GM12878 (cell line): Measurements from ENCODE around the gene CELSR3. TPM values are rescaled to one million over a fixed set of nuclear protein-coding genes. Genes with fewer than 3 reads are reported as not detected.

Experiments used
- ATAC-seq: fragments of 200-7000 bp; cut with Tn5 transposase; 3 replicates; pipeline ENCODE4 v1.9.1; 2020; ENCODE audit warnings: mild to moderate bottlenecking, moderate library complexity
- BruUV-seq: library from RNA; stranded (reverse); fragments of 400-500 nt; replicated peaks from 2 replicates; lab custom pipeline; 2021; lab: Mats Ljungman, UMichigan
- CTCF ChIA-PET: fragments of 300-600 bp; sonication (Branson Sonifier 250); formaldehyde crosslinking; extraction: SDS; loops from one replicate; lab custom pipeline; 2021; ENCODE audit warnings: inconsistent platforms; lab: Yijun Ruan, JAX
- POLR2A ChIA-PET: fragments of 350-600 bp; formaldehyde crosslinking; extraction: SDS; loops from one replicate; lab custom pipeline; 2021; ENCODE audit warnings: inconsistent platforms; lab: Charles Lee
- RAD21 ChIA-PET: fragments of 300-600 bp; sonication (Branson Sonifier 250); formaldehyde crosslinking; loops from one replicate; lab custom pipeline; 2023; ENCODE audit warnings: antibody characterized with exemption; ENCODE audit not compliant: unreplicated experiment; lab: Charles Lee
- SMC1A ChIA-PET: fragments of 300-600 bp; sonication (Branson Sonifier 250); formaldehyde crosslinking; loops from one replicate; lab custom pipeline; 2023; ENCODE audit not compliant: unreplicated experiment, uncharacterized antibody; lab: Charles Lee
- DNase-seq: peaks from one replicate; pipeline ENCODE4 v3.0.0-alpha.2; 2011; ENCODE audit warnings: low read depth, low spot score
- FAIRE-seq: peaks from 3 replicates; lab custom pipeline; 2011; peaks lifted over from hg19 to GRCh38; lab: Jason Lieb, UNC
- H2AFZ ChIP-seq: 2 replicates; pipeline ENCODE4 v1.6.0; 2011; ENCODE audit warnings: low read depth, low read length, control low read depth; ENCODE audit not compliant: control insufficient read depth
- H3K27ac ChIP-seq: 2 replicates; pipeline ENCODE4 v1.5.1; 2011; ENCODE audit warnings: control low read depth; ENCODE audit not compliant: control insufficient read depth, insufficient read depth
- H3K27me3 ChIP-seq, 2 experiments: replicated peaks in 1 of 2; 2 replicates each; pipeline versions ENCODE4 v1.6.0 to v1.6.1; 2011; ENCODE audit warnings: low read length in 1 of 2; ENCODE audit not compliant: control insufficient read depth in 2 of 2, insufficient read depth in 2 of 2
- H3K36me3 ChIP-seq, 2 experiments: 2 replicates each; pipeline ENCODE4 v1.5.1; 2011; ENCODE audit warnings: low read length in 1 of 2; ENCODE audit not compliant: control insufficient read depth in 2 of 2, insufficient read depth in 2 of 2
- H3K4me1 ChIP-seq: 2 replicates; pipeline ENCODE4 v1.6.1; 2011; ENCODE audit warnings: mild to moderate bottlenecking, low read length, moderate library complexity, mixed read lengths; ENCODE audit not compliant: control insufficient read depth, insufficient read depth
- H3K4me2 ChIP-seq: 2 replicates; pipeline ENCODE4 v1.6.0; 2011; ENCODE audit warnings: control low read depth; ENCODE audit not compliant: control insufficient read depth, insufficient read depth
- H3K4me3 ChIP-seq: fragments of 200-600 bp; sonication (generic); 2 replicates; pipeline ENCODE4 v1.5.1; 2016
- H3K79me2 ChIP-seq: 2 replicates; pipeline ENCODE4 v1.6.0; 2011; ENCODE audit warnings: low read length; ENCODE audit not compliant: control insufficient read depth, insufficient read depth
- H3K9ac ChIP-seq: 2 replicates; pipeline ENCODE4 v1.8.0; 2011; ENCODE audit warnings: low read length, control low read depth, mixed read lengths; ENCODE audit not compliant: control insufficient read depth, insufficient read depth
- H3K9me3 ChIP-seq: replicated peaks from 3 replicates; pipeline ENCODE4 v1.5.1; 2011; ENCODE audit warnings: mild to moderate bottlenecking, low read length; ENCODE audit not compliant: control insufficient read depth, insufficient read depth
- H4K20me1 ChIP-seq: 2 replicates; pipeline ENCODE4 v1.6.0; 2011; ENCODE audit not compliant: control insufficient read depth, insufficient read depth
- CBX3 ChIP-seq: fragments of 200-600 bp; sonication (generic); IDR thresholded peaks from 2 replicates; pipeline ENCODE4 v1.6.1; 2016; ENCODE audit warnings: low read depth, borderline replicate concordance
- CEBPB ChIP-seq, 2 experiments: fragments of 150-350 bp in 1 of 2; IDR thresholded peaks; 2 replicates each; pipeline ENCODE4 v1.6.1; 2012 to 2014; ENCODE audit warnings: low read depth in 2 of 2, low read length in 2 of 2, borderline replicate concordance in 1 of 2, inconsistent platforms in 1 of 2
- CREB1 ChIP-seq: IDR thresholded peaks from 2 replicates; pipeline ENCODE4 v1.6.1; 2012; ENCODE audit warnings: low read depth, mild to moderate bottlenecking, inconsistent platforms
- EGR1 ChIP-seq, 2 experiments: IDR thresholded peaks; 1 replicate in 1 of 2; 2 replicates in 1 of 2; pipeline ENCODE4 v1.6.1; 2011 to 2012; ENCODE audit warnings: low read depth in 2 of 2, low read length in 2 of 2, borderline replicate concordance in 1 of 2, mild to moderate bottlenecking in 1 of 2, moderate library complexity in 1 of 2
- ETV6 ChIP-seq, 2 experiments: fragments of 450-650 bp in 1 of 2; IDR thresholded peaks in 1 of 2; conservative IDR thresholded peaks in 1 of 2; 2 replicates each; pipeline ENCODE4 v1.6.1; 2014; ENCODE audit warnings: antibody characterized with exemption in 1 of 2, borderline replicate concordance in 1 of 2, low read depth in 1 of 2, mild to moderate bottlenecking in 1 of 2, moderate library complexity in 1 of 2
- FOS ChIP-seq: IDR thresholded peaks from 3 replicates; pipeline ENCODE4 v1.6.1; 2011; ENCODE audit warnings: borderline replicate concordance; ENCODE audit not compliant: insufficient read length; ENCODE audit errors: extremely low read depth
- MAX ChIP-seq: IDR thresholded peaks from 2 replicates; pipeline ENCODE4 v1.6.1; 2012; ENCODE audit warnings: low read depth, low read length, improper control_type of control experiment
- MEF2B ChIP-seq: fragments of 450-650 bp; IDR thresholded peaks from 2 replicates; pipeline ENCODE4 v1.6.1; 2018; ENCODE audit warnings: mild to moderate bottlenecking, moderate library complexity; ENCODE audit not compliant: partially characterized antibody, poor library complexity, severe bottlenecking
- NBN ChIP-seq: fragments of 450-650 bp; IDR thresholded peaks from 2 replicates; pipeline ENCODE4 v1.6.1; 2016
- NRF1 ChIP-seq: conservative IDR thresholded peaks from 2 replicates; pipeline ENCODE4 v1.6.1; 2011; ENCODE audit warnings: mild to moderate bottlenecking, low read depth, low read length, improper control_type of control experiment
- SIX5 ChIP-seq: IDR thresholded peaks from 2 replicates; pipeline ENCODE4 v1.6.1; 2011; ENCODE audit warnings: mild to moderate bottlenecking, low read depth, low read length, moderate library complexity; ENCODE audit not compliant: severe bottlenecking
- SKIL ChIP-seq: fragments of 450-650 bp; IDR thresholded peaks from 2 replicates; pipeline ENCODE4 v1.6.1; 2017; ENCODE audit warnings: mild to moderate bottlenecking, low read depth, inconsistent platforms; ENCODE audit not compliant: poor library complexity, severe bottlenecking
- SP1 ChIP-seq: IDR thresholded peaks from one replicate; pipeline ENCODE4 v1.6.1; 2011; ENCODE audit warnings: low read depth, low read length
- SUPT20H ChIP-seq: IDR thresholded peaks from 2 replicates; pipeline ENCODE4 v1.6.1; 2011; ENCODE audit warnings: low read depth, mild to moderate bottlenecking, low read length, moderate library complexity, borderline replicate concordance; ENCODE audit not compliant: control insufficient read depth
- SUZ12 ChIP-seq: fragments of 200-600 bp; sonication (generic); IDR thresholded peaks from one replicate; pipeline ENCODE4 v1.6.1; 2018; ENCODE audit warnings: antibody characterized with exemption, mild to moderate bottlenecking; ENCODE audit not compliant: unreplicated experiment
- WGBS: methylation state at CpG from one replicate; pipeline ENCODE4 v1.1.6; 2016; ENCODE audit warnings: low lambda C conversion rate; ENCODE audit not compliant: insufficient replicate concordance, insufficient coverage; ENCODE audit errors: missing lambda C conversion rate; 5-methylcytosine and 5-hydroxymethylcytosine counted together
- in situ Hi-C: fragments of 300-500 bp; cut with MboI; formaldehyde crosslinking; loops from 9 replicates; pipeline ENCODE4 v1.14.3; 2018; ENCODE audit warnings: mixed read lengths
- intact Hi-C: fragments of 100-400 bp; cut with micrococcal nuclease; formaldehyde crosslinking; loops from one replicate; pipeline ENCODE4 v1.14.2; 2022; ENCODE audit not compliant: unreplicated experiment
- polyA plus RNA-seq, 11 experiments: library from polyadenylated mRNA; depleted of rRNA in 4 of 11; unstranded in 6 of 11; stranded (reverse) in 5 of 11; fragments of >200 nt; fragmentation: Nextera tagmentation in 4 of 11; fragmentation: Illumina TruSeq in 1 of 11; extraction: Ambion mirVana in 4 of 11; extraction: Trizol in 1 of 11; gene quantifications; 1 replicate in 1 of 11; 2 replicates in 10 of 11; pipeline versions ENCODE4 v1.2.1 to v1.2.3, GENCODE V29; 2011 to 2016; ENCODE audit warnings: inconsistent platforms in 2 of 11, missing spikeins in 2 of 11, low read depth in 1 of 11
- total RNA-seq, 4 experiments: library from RNA; depleted of rRNA in 3 of 4; stranded (reverse); fragments of >200 nt in 3 of 4; fragmentation: Illumina TruSeq in 1 of 4; extraction: Trizol in 1 of 4; gene quantifications; 2 replicates each; pipeline versions ENCODE4 v1.2.1 to v1.2.3, GENCODE V29; 2013 to 2021
- TF ChIP-seq, protein P1 (sequence below): IDR thresholded peaks from 2 replicates; pipeline ENCODE4 v1.6.1; 2011; ENCODE audit warnings: low read depth, low read length, improper control_type of control experiment, borderline replicate concordance

CELSR3 gene
- total and polyA plus RNA-seq, 10 of the 15 experiments (the other 5 are each of a cell fraction or from before 2014, with no cell fraction given) = 0.08 to 1.6 (median 0.57) TPM

GRCh38 chr3:48650723-48651122 lies 12.0 kb downstream of the CELSR3 start (continued):
- no peak for TF ChIP-seq ETV6 (conservative IDR thresholded peaks at IDR 0.05 in 1 of 2, IDR thresholded peaks at IDR 0.05 in 1 of 2; ENCODE audit: borderline replicate concordance in 1 of 2, low read depth in 1 of 2)
- TF ChIP-seq SP1 = no peak
- TF ChIP-seq, all 136 proteins: peak for 0

GRCh38 chr3:48648188-48648850 lies 14.4 kb downstream of the CELSR3 start:
- DNase-seq = no peak
- ATAC-seq = no peak
- Histone ChIP-seq H3K27ac (no peak overlapping the region), H4K20me1 (no peaks in the 10 kb centered on the region; the same call in 1 of the 2 replicates), H3K4me1 (no peaks in the 10 kb centered on the region), H3K9me3 (no peaks in the 10 kb centered on the region), H3K27me3 (no peaks in the 10 kb centered on the region), H3K4me3 (no peak overlapping the region), H3K79me2 (no peaks in the 10 kb centered on the region), H3K4me2 (no peak overlapping the region), H3K36me3 (no peaks in the 10 kb centered on the region), H3K9ac (no peak overlapping the region), H2AFZ (no peak overlapping the region)
- no peak for FAIRE-seq
- TF ChIP-seq MAX (no peak), CEBPB (IDR thresholded peaks at IDR 0.05; ENCODE audit: borderline replicate concordance in 1 of 2, low read depth in 2 of 2, low read length in 2 of 2) (no peak), CREB1 (no peak), SUPT20H (no peak), CBX3 (no peak), MEF2B (no peak), SUZ12 (no peak), FOS (no peak), NBN (no peak), EGR1 (IDR thresholded peaks at IDR 0.05; ENCODE audit: borderline replicate concordance in 1 of 2, low read depth in 2 of 2, low read length in 2 of 2) (no peak), SKIL (no peak), SIX5 (no peak), NRF1 (no peak)
- TF ChIP-seq, protein P1, sequence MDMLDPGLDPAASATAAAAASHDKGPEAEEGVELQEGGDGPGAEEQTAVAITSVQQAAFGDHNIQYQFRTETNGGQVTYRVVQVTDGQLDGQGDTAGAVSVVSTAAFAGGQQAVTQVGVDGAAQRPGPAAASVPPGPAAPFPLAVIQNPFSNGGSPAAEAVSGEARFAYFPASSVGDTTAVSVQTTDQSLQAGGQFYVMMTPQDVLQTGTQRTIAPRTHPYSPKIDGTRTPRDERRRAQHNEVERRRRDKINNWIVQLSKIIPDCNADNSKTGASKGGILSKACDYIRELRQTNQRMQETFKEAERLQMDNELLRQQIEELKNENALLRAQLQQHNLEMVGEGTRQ = no peak
- POLR2A ChIA-PET = no interaction called here
- RAD21 ChIA-PET = no interaction called here
- no TSS peak for BruUV-seq
- CTCF ChIA-PET = interaction anchor here (1.4 kb wide), 1 partner anchor 12 kb away, joined by 4 read pairs; no protein-coding TSS in a partner anchor
- in situ Hi-C loops = no loop called here
- intact Hi-C loops = no loop called here
- 48% methylated on average over 15 of the region's 15 CpGs for WGBS
- SMC1A ChIA-PET = no interaction called here
